Ishikawa (cell line): ENCODE data around the gene SETBP1.

Experiments
- CEBPB ChIP-seq: IDR thresholded peaks from 2 replicates; pipeline ENCODE4 v1.6.1; 2012
- CREB1 ChIP-seq: IDR thresholded peaks from 2 replicates; pipeline ENCODE4 v1.6.1; 2012; ENCODE audit warnings: low read depth
- EGR1 ChIP-seq: IDR thresholded peaks from 2 replicates; pipeline ENCODE4 v1.6.1; 2012
- EP300 ChIP-seq: IDR thresholded peaks from 2 replicates; pipeline ENCODE4 v1.6.1; 2012; ENCODE audit warnings: borderline replicate concordance
- FOXM1 ChIP-seq: IDR thresholded peaks from 2 replicates; pipeline ENCODE4 v1.6.1; 2012; ENCODE audit warnings: low read depth, borderline replicate concordance
- MAX ChIP-seq: IDR thresholded peaks from 2 replicates; pipeline ENCODE4 v1.6.1; 2012
- NFIC ChIP-seq: IDR thresholded peaks from 2 replicates; pipeline ENCODE4 v1.6.1; 2012
- RAD21 ChIP-seq: IDR thresholded peaks from 2 replicates; pipeline ENCODE4 v1.6.1; 2012; ENCODE audit warnings: low read depth
- REST ChIP-seq: IDR thresholded peaks from 2 replicates; pipeline ENCODE4 v1.6.1; 2012; ENCODE audit warnings: low read depth, mild to moderate bottlenecking
- TAF1 ChIP-seq: IDR thresholded peaks from 2 replicates; pipeline ENCODE4 v1.6.1; 2012; ENCODE audit warnings: low read depth, mild to moderate bottlenecking
- TCF12 ChIP-seq: IDR thresholded peaks from 2 replicates; pipeline ENCODE4 v1.6.1; 2012; ENCODE audit warnings: low read depth
- TEAD4 ChIP-seq: IDR thresholded peaks from 2 replicates; pipeline ENCODE4 v1.6.1; 2012
- USF1 ChIP-seq: IDR thresholded peaks from 2 replicates; pipeline ENCODE4 v1.6.1; 2012
- YY1 ChIP-seq: IDR thresholded peaks from 2 replicates; pipeline ENCODE4 v1.6.1; 2012; ENCODE audit warnings: low read depth
- ZBTB7A ChIP-seq: IDR thresholded peaks from 2 replicates; pipeline ENCODE4 v1.6.1; 2012; ENCODE audit warnings: low read depth

SETBP1 gene

GRCh38 chr18:45102863-45103262, 422.2 kb downstream of the SETBP1 start:
- TF ChIP-seq NFIC = no peak
- TF ChIP-seq EP300 = no peak
- no peak for TF ChIP-seq CEBPB

GRCh38 chr18:45103319-45104048, 422.8 kb downstream of the SETBP1 start:
- no peak for TF ChIP-seq MAX
- TF ChIP-seq NFIC = no peak
- no peak for TF ChIP-seq TAF1
- TF ChIP-seq TCF12 = no peak
- no peak for TF ChIP-seq USF1
- TF ChIP-seq YY1 = no peak

GRCh38 chr18:45104049-45104395, 423.3 kb downstream of the SETBP1 start:
- TF ChIP-seq ZBTB7A (no peak), TEAD4 (no peak), USF1 (no peak), EGR1 (no peak), CREB1 (no peak), CEBPB (no peak), TAF1 (no peak), YY1 (no peak)

GRCh38 chr18:45106331-45106774, 425.7 kb downstream of the SETBP1 start:
- TF ChIP-seq TCF12 = no peak
- no peak for TF ChIP-seq MAX
- no peak for TF ChIP-seq YY1
- TF ChIP-seq TEAD4 = no peak
- TF ChIP-seq REST = no peak
- TF ChIP-seq USF1 = no peak
- no peak for TF ChIP-seq ZBTB7A
- no peak for TF ChIP-seq RAD21
- no peak for TF ChIP-seq FOXM1
- TF ChIP-seq TAF1 = no peak
- no peak for TF ChIP-seq EGR1
- TF ChIP-seq EP300 = no peak
- TF ChIP-seq CREB1 = no peak
- no peak for TF ChIP-seq CEBPB
- no peak for TF ChIP-seq NFIC

GRCh38 chr18:45107425-45107824, 426.7 kb downstream of the SETBP1 start:
- TF ChIP-seq EP300 = no peak
- no peak for TF ChIP-seq REST
- no peak for TF ChIP-seq TEAD4
- no peak for TF ChIP-seq CREB1
- no peak for TF ChIP-seq NFIC
- TF ChIP-seq FOXM1 = no peak
- no peak for TF ChIP-seq YY1
- TF ChIP-seq CEBPB = no peak
- TF ChIP-seq TAF1 = no peak

GRCh38 chr18:45108754-45109153, 428.1 kb downstream of the SETBP1 start:
- TF ChIP-seq EP300 (no peak), TAF1 (no peak), YY1 (no peak), REST (no peak), CREB1 (no peak), TEAD4 (no peak), NFIC (no peak), FOXM1 (no peak), TCF12 (no peak), MAX (no peak), ZBTB7A (no peak), EGR1 (no peak), USF1 (no peak), RAD21 (no peak)
